B cell (primary cell): Measurements from ENCODE around the gene RACK1. TPM values are rescaled to one million over a fixed set of nuclear protein-coding genes. Genes with fewer than 3 reads are reported as not detected.
A peak's percentile ranks its signal among the peaks of the same experiment; 100 is the strongest.

ENCODE experiments used
- ATAC-seq: fragments of 200-7000 bp; cut with Tn5 transposase; one replicate; pipeline ENCODE4 v1.10.0; 2021; ENCODE audit warnings: low read depth, mild to moderate bottlenecking, moderate number of reproducible peaks, moderate library complexity
- CTCF ChIA-PET: fragments of 350-600 bp; sonication (Branson Sonifier 250); formaldehyde crosslinking; loops from one replicate; lab custom pipeline; 2021; ENCODE audit warnings: antibody characterized with exemption, inconsistent platforms; lab: Charles Lee
- POLR2A ChIA-PET: fragments of 350-600 bp; sonication (Branson Sonifier 250); formaldehyde crosslinking; loops from one replicate; lab custom pipeline; 2021; ENCODE audit warnings: antibody characterized with exemption; lab: Charles Lee
- DNase-seq: peaks from one replicate; pipeline ENCODE4 v3.0.0; 2013
- H2AFZ ChIP-seq: 2 replicates; pipeline ENCODE4 v1.6.1; 2012; ENCODE audit warnings: mild to moderate bottlenecking, low read depth, low read length; ENCODE audit not compliant: insufficient read depth, poor library complexity, severe bottlenecking
- H3K27ac ChIP-seq, 2 donors: 1 replicate in 1 of 2; 2 replicates in 1 of 2; pipeline ENCODE4 v1.5.1; 2012 to 2013; ENCODE audit warnings: low read length in 2 of 2, mild to moderate bottlenecking in 2 of 2, moderate library complexity in 1 of 2
- H3K27me3 ChIP-seq, 4 experiments: fragments of 200-600 bp in 1 of 4; sonication (generic) in 1 of 4; replicated peaks in 1 of 4; 1 replicate in 2 of 4; 2 replicates in 2 of 4; pipeline versions ENCODE4 v1.6.1 to v1.7.0; 2013 to 2016; ENCODE audit warnings: low read length in 3 of 4, mild to moderate bottlenecking in 2 of 4, mixed read lengths in 1 of 4, moderate library complexity in 1 of 4; ENCODE audit not compliant: insufficient read depth in 4 of 4, control insufficient read depth in 3 of 4; ENCODE audit errors: control extremely low read depth in 1 of 4
- H3K36me3 ChIP-seq, 2 experiments: replicated peaks in 1 of 2; 1 replicate in 1 of 2; 2 replicates in 1 of 2; pipeline versions ENCODE4 v1.6.1 to v1.7.1; 2013; ENCODE audit warnings: low read length in 1 of 2; ENCODE audit not compliant: insufficient read depth in 2 of 2, control insufficient read depth in 1 of 2; ENCODE audit errors: control extremely low read depth in 1 of 2, extremely low read depth in 1 of 2
- H3K4me1 ChIP-seq, 2 donors: fragments of 200-600 bp in 1 of 2; sonication (generic) in 1 of 2; 1 replicate in 1 of 2; 2 replicates in 1 of 2; pipeline versions ENCODE4 v1.5.1 to v1.6.1; 2013 to 2017; ENCODE audit warnings: low read length in 2 of 2; ENCODE audit not compliant: control insufficient read depth in 2 of 2, insufficient read depth in 2 of 2
- H3K4me2 ChIP-seq: replicated peaks from 2 replicates; pipeline ENCODE3; 2012; ENCODE audit warnings: mild to moderate bottlenecking, low read depth, low read length; ENCODE audit not compliant: poor library complexity, severe bottlenecking
- H3K4me3 ChIP-seq, 5 experiments: fragments of 200-600 bp in 1 of 5; sonication (generic) in 1 of 5; 1 replicate in 3 of 5; 2 replicates in 2 of 5; pipeline versions ENCODE4 v1.5.1 to v1.7.0; 2011 to 2016; ENCODE audit warnings: low read length in 4 of 5, mild to moderate bottlenecking in 4 of 5, low read depth in 2 of 5, control low read depth in 1 of 5, moderate library complexity in 1 of 5; ENCODE audit not compliant: insufficient read depth in 1 of 5; ENCODE audit errors: control extremely low read depth in 1 of 5, extremely low read depth in 1 of 5
- H3K79me2 ChIP-seq: fragments of 200-600 bp; sonication (generic); one replicate; pipeline ENCODE4 v1.6.0; 2016; ENCODE audit warnings: low read length; ENCODE audit not compliant: control insufficient read depth, insufficient read depth
- H3K9ac ChIP-seq: fragments of 200-600 bp; sonication (generic); 2 replicates; pipeline ENCODE4 v1.6.1; 2017; ENCODE audit warnings: mild to moderate bottlenecking, low read length, moderate library complexity
- H3K9me3 ChIP-seq, 3 donors: one replicate each; pipeline versions ENCODE4 v1.6.1 to v1.7.1; 2013; ENCODE audit warnings: low read length in 2 of 3; ENCODE audit not compliant: control insufficient read depth in 2 of 3, insufficient read depth in 1 of 3; ENCODE audit errors: control extremely low read depth in 1 of 3
- H4K20me1 ChIP-seq: 2 replicates; pipeline ENCODE4 v1.6.0; 2012; ENCODE audit warnings: mild to moderate bottlenecking, low read length; ENCODE audit not compliant: insufficient read depth, control insufficient read depth, poor library complexity, severe bottlenecking
- H3K27ac Mint-ChIP-seq: one replicate; pipeline ENCODE4 v1.8.0; 2021; ENCODE audit warnings: mixed read lengths
- H3K27me3 Mint-ChIP-seq: one replicate; pipeline ENCODE4 v1.8.0; 2021; ENCODE audit warnings: mixed read lengths
- H3K4me1 Mint-ChIP-seq: one replicate; pipeline ENCODE4 v1.8.0; 2021; ENCODE audit warnings: mixed read lengths
- H3K4me3 Mint-ChIP-seq: one replicate; pipeline ENCODE4 v1.8.0; 2021; ENCODE audit warnings: mixed read lengths
- H3K9me3 Mint-ChIP-seq: one replicate; pipeline ENCODE4 v1.8.0; 2022; ENCODE audit warnings: mixed read lengths; ENCODE audit not compliant: insufficient read depth
- EZH2 ChIP-seq: IDR thresholded peaks from 2 replicates; pipeline ENCODE4 v1.6.1; 2012; ENCODE audit warnings: borderline replicate concordance, low read depth, mild to moderate bottlenecking, moderate library complexity, low read length; ENCODE audit not compliant: insufficient read depth, poor library complexity, severe bottlenecking
- WGBS: methylation state at CpG from one replicate; pipeline ENCODE4 v1.1.5; 2013; ENCODE audit warnings: missing lambda C conversion rate; ENCODE audit not compliant: insufficient coverage; 5-methylcytosine and 5-hydroxymethylcytosine counted together
- intact Hi-C: fragments of 100-400 bp; cut with micrococcal nuclease; formaldehyde crosslinking; loops from one replicate; pipeline ENCODE4 v1.10.0; 2022
- polyA plus RNA-seq: library from polyadenylated mRNA; depleted of rRNA; stranded (reverse); fragments of >200 nt; gene quantifications from 2 replicates; pipeline ENCODE4 v1.2.3, GENCODE V29; 2012
- total RNA-seq, 2 donors: library from RNA; stranded (reverse); fragments of 120-200 nt in 1 of 2; gene quantifications; 1 replicate in 1 of 2; 2 replicates in 1 of 2; pipeline versions ENCODE4 v1.2.3 to v1.2.4, GENCODE V29; 2013 to 2022
- TF ChIP-seq, protein P1 (sequence below): fragments of 200-600 bp; IDR thresholded peaks from one replicate; pipeline ENCODE4 v1.8.0; 2022; ENCODE audit warnings: antibody characterized with exemption, mild to moderate bottlenecking

RACK1 gene
- total and polyA plus RNA-seq, 2 donors (not counting 1 experiment from before 2014, with no cell fraction given), result 2,047 to 4,130 TPM

- Histone ChIP-seq H3K4me2 (peak overlapping the region; percentile 91), H3K9me3 (peaks cover 0 to 14% (median 0%) of the 10 kb centered on the region in 3 donors), H3K36me3 (no peaks in the 10 kb centered on the region), H3K27me3 (no peaks in the 10 kb centered on the region), H2AFZ (peak overlapping the region; percentile 97), H3K4me3 (peak overlapping the region; percentile 38 to 98 (median 89)), H4K20me1 (no peaks in the 10 kb centered on the region), H3K9ac (peak overlapping the region; percentile 76), H3K79me2 (no peaks in the 10 kb centered on the region), H3K27ac (peak overlapping the region; percentile 61 to 82), H3K4me1 (peaks cover 7 to 23% of the 10 kb centered on the region in 2 donors)
- TF ChIP-seq, protein P1, sequence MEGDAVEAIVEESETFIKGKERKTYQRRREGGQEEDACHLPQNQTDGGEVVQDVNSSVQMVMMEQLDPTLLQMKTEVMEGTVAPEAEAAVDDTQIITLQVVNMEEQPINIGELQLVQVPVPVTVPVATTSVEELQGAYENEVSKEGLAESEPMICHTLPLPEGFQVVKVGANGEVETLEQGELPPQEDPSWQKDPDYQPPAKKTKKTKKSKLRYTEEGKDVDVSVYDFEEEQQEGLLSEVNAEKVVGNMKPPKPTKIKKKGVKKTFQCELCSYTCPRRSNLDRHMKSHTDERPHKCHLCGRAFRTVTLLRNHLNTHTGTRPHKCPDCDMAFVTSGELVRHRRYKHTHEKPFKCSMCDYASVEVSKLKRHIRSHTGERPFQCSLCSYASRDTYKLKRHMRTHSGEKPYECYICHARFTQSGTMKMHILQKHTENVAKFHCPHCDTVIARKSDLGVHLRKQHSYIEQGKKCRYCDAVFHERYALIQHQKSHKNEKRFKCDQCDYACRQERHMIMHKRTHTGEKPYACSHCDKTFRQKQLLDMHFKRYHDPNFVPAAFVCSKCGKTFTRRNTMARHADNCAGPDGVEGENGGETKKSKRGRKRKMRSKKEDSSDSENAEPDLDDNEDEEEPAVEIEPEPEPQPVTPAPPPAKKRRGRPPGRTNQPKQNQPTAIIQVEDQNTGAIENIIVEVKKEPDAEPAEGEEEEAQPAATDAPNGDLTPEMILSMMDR, result no peak
- TF ChIP-seq EZH2, result no peak
- DNase-seq, result no peak
- 42% methylated on average over 8 of the region's 12 CpGs for WGBS
- Mint-ChIP-seq H3K9me3 (no peaks in the 10 kb centered on the region), H3K4me3 (peak overlapping the region; percentile 97), H3K27me3 (peaks cover 10% of the 10 kb centered on the region), H3K27ac (peak overlapping the region; percentile 97), H3K4me1 (peaks cover 37% of the 10 kb centered on the region)
- ChIA-PET POLR2A (interaction anchor here (0.5 to 7.2 kb wide), 12 partner anchors 9 to 389 kb away, joined by 3 to 74 read pairs (median 7); partner anchors contain the start of genes RACK1, TRIM41 and TRIM52), CTCF (interaction anchor here (1.0 to 7.7 kb wide), 7 partner anchors 8 to 324 kb away, joined by 3 to 105 read pairs (median 8); partner anchors contain the start of genes RACK1, TRIM41 and TRIM7)
- intact Hi-C loops, result no loop called here
- no peak for ATAC-seq
Measured at GRCh38 chr5:181192337-181193046, 51.2 kb downstream of the RACK1 start.
